ENCODE measurements around the gene RAB5A.
"Not testable (repeated sequence)": the region's sequence is repeated elsewhere in the genome, so short reads cannot be mapped to it uniquely, and the experiment has no call there.

Gene RAB5A, protein sequence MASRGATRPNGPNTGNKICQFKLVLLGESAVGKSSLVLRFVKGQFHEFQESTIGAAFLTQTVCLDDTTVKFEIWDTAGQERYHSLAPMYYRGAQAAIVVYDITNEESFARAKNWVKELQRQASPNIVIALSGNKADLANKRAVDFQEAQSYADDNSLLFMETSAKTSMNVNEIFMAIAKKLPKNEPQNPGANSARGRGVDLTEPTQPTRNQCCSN

GRCh38 chr3:19946832-19947548 lies at the start of gene RAB5A:
RAB5A (plus strand) TSS chr3:19947097; CDS start chr3:19950899, 3,802 bp downstream.
- DNase-seq (ENCODE audit: low read depth in 2 of 2, low spot score in 1 of 2) = peak; percentile 94

DNA sequence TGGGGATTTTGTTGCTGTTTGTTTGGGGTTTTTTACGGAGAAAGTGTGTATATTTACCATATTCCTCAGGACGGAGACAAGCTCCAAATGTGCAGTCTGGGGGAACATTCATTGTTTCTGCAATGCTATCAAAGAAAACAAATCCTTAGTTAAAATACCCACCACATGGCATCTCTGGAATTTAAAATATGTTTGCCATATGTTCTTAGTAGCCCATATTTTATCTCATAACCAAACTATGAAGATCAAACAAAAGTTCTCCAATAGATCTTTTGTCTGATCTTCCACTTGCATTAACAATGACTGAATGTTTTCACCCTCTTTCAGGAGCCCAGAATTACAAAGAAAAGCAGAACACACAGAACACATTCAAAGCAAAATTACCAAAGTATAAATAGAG lies 48.2 kb upstream of the RAB5A start:
- DNase-seq (ENCODE audit: low read depth in 2 of 2, low spot score in 1 of 2) = no peak

DNA sequence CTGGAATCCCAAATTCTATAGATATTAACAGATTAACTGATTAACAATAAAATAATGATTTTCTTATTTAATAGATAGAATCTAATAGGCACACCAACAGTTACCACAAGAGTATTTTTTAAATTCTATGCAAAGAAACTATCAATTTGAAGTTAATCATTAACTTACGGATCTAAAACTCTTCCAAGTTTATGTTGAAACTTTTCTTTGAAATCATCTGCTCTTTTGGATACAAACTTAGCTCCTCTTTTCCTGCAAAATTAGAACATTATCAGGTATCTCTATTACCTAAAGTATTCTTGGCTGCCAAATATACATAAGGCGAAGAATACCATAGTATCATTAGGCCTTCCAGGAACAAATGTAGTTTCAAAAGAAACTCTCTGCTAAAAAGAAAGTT lies 47.6 kb upstream of the RAB5A start:
- DNase-seq (ENCODE audit: low read depth in 2 of 2, low spot score in 1 of 2) = no peak

GRCh38 chr3:19899833-19900232 lies 47.1 kb upstream of the RAB5A start:
- DNase-seq (ENCODE audit: low read depth in 2 of 2, low spot score in 1 of 2) = not testable (repeated sequence)

DNA sequence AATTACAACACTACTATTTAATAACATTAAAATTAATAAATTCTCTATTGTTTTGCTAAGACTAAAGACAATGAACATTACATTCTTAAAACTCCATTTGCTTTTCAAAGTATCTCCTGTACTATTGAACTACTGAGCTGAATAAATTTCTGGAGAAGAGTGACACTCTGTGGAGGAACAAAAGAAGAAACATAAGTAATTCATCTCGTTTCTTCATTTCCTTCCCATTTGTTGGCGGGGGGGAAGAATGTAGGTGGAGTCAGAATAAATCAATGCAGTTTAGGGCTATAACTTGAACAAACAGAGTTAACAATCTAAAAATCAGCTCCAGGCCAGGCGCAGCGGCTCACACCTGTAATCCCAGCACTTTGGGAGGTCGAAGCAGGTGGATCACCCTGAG lies 45.6 kb upstream of the RAB5A start:
- DNase-seq (ENCODE audit: low read depth in 2 of 2, low spot score in 1 of 2) = no peak

- no peak for DNase-seq (ENCODE audit: low read depth in 2 of 2, low spot score in 1 of 2)
These were observed 45.0 kb upstream of the RAB5A start for GRCh38 chr3:19901918-19902317.

DNA sequence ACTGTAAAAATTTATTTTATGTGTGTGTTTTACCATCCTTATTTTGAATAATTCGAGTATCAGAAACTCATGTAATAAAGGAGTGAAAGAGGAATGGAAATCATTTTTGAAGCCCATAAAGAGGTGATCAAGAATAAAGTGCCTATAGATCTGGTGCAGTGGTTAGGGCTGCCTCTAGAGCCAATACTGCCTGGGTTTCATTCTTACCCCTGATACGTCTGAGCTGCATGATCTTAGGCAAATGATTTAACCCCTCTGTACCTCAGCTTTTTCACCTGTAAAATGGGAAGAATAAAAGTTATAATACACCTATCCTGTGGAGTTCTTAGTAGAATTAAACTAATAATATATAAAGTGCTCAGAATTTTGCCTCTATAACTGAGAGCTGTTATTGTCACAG lies 43.2 kb upstream of the RAB5A start:
- DNase-seq (ENCODE audit: low read depth in 2 of 2, low spot score in 1 of 2) = no peak

- DNase-seq (ENCODE audit: low read depth in 2 of 2, low spot score in 1 of 2) = no peak
These were observed 39.4 kb upstream of the RAB5A start for GRCh38 chr3:19907523-19907922.

GRCh38 chr3:19911452-19911851 lies 35.4 kb upstream of the RAB5A start:
- DNase-seq (ENCODE audit: low read depth in 2 of 2, low spot score in 1 of 2) = no peak

DNA sequence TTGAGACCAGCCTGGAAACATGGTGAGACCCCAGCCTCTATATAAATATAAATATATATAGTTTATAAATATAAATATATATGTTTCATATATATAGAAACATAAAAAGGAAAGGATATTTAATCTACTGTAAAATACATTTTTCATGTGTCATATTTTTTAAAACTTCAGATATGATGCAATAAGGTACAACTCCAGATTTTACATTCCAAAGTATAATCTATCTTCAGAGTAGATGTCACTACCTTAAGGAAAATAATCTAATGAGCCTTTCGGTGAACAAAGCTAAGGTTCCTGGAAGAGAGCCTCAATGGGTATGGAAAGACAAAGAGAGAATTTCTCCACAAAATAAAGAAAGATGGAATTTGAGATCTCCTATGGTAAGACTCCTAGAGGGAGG lies 29.7 kb upstream of the RAB5A start:
- no peak for DNase-seq (ENCODE audit: low read depth in 2 of 2, low spot score in 1 of 2)

DNA sequence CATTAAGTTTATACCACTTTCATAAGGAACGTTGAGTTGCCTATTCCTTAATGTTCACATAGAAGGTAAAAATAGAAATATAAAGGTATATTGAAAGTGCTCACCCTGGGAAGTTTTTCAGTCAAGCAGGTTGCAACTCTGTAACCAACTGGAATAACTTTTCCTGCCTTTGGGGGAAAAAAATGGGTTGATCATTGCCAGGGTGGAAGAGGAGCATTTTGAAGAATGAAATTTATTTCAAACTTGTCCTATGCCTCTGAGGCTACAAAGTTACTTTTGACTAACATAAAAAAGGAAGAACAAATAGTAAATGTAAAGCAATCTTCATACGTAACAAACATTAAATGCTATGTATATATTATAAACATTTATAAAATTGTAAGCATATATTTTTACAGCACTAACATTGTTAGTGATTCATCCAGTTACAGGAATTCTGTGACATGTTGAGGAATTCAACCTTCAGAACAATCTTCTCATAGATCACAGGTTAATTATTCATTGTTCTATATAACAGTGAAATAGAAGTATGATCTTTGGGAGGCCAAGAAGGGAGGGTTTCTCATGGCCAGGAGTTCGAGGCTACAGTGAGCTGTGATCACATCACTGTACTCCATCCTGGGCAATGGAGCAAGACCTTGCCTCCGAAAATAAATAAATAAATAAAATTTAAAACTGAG lies 26.4 kb upstream of the RAB5A start:
- DNase-seq (ENCODE audit: low read depth in 2 of 2, low spot score in 1 of 2) = no peak

DNA sequence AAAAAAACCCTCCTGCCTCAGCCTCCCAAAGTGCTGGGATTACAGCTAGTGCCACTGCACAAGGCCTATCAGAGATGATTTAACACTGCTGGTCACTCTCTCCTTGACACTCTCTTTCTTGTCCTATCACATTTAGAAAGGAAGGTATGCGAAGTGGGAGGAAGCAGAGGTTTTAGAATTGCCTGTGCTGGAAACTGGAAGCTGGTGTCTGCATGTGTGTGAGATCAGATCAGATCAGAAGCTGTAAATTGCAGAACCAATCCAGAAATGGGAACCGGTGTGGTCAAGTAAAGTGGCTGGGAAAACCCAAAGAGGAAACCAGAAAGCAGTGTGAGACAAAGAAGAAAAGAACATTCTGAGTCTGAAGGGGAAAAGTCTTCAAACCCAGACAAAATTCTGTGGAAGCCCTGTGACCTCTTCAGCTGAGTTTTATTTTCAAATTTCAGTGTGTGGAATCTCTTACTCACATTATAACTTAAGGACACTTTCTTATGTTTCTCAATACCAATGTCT lies 15.7 kb upstream of the RAB5A start:
- DNase-seq (ENCODE audit: low read depth in 2 of 2, low spot score in 1 of 2) = no peak

DNA sequence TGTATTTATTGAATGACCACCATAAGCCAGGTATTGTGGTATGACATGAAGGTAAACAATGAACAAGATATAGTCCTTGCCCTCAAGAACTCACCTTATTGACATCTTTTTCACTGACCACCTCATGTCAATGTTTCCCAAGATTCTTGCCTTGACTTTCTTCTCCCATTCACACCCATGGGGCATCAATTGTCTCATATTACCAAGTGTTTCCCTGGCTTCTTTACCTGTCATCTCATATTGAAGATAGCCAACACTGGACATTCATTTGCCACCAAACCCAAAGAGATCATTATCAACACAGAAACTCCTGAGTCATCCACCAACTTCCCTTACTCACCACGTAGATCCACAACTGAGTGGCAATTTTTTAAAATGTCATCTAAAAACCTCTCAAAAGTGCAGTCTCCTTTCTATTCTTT lies 15.1 kb upstream of the RAB5A start:
- DNase-seq (ENCODE audit: low read depth in 2 of 2, low spot score in 1 of 2) = no peak

GRCh38 chr3:19932422-19932821 lies 14.5 kb upstream of the RAB5A start:
- DNase-seq (ENCODE audit: low read depth in 2 of 2, low spot score in 1 of 2) = no peak

- DNase-seq (ENCODE audit: low read depth in 2 of 2, low spot score in 1 of 2) = no peak
These were observed 12.8 kb upstream of the RAB5A start, which contains the start of gene EFHB for GRCh38 chr3:19934098-19934566. EFHB (minus strand) TSS chr3:19934217; CDS start chr3:19934018, 199 bp downstream.

DNA sequence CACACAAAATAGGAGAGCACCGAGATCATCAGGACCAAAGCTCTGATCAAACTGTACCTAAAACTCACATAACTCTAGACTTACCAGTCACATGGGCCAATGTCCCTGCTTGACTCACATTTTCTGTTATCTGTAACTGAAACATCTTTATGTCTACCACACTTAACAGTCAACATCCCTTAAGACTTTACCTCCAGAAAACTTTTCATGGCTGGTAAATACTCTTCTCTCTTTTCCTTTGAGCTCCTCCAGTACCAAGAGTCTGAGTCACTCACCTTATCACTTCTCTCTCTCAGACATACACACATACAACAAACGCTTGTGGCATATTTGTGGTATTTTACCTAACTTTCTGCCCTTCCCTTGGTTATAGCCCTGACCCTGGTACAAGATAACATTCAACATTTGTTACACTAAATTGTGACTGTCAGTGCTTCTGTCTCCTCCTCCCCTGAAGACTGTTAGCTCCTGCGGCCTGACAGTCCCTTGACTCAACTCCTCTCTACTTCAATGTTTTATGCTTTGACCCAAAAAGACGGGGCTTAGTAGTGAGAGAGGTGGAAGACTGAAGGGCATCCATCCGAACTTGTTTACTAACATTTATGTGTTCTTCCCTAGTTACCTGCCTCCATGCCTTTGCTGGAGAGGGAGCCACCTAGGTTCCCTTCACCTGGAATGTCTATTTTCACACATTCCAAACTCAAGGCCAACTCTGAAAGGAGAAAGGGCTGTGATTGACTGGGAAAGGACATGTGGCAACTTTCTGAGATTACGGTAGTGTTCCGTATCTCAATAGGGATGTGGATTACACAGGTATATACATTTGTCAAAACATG lies 9.2 kb upstream of the RAB5A start:
- no peak for DNase-seq (ENCODE audit: low read depth in 2 of 2, low spot score in 1 of 2)

DNA sequence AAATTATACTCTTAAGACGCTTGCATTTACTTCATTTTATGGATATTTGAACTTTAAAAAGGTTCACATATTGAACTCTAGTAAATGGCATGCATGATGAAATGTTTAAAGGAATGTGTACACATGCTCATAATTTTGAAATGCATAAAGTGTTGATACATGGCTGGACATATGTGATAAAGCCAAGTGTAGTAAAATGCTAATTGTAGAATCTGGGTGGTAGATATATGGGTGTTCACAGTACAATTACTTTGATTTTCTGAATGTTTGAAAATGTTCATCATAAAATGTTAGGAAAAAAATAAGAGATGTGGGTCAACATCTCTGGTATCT lies 8.6 kb upstream of the RAB5A start:
- DNase-seq (ENCODE audit: low read depth in 2 of 2, low spot score in 1 of 2) = no peak

DNA sequence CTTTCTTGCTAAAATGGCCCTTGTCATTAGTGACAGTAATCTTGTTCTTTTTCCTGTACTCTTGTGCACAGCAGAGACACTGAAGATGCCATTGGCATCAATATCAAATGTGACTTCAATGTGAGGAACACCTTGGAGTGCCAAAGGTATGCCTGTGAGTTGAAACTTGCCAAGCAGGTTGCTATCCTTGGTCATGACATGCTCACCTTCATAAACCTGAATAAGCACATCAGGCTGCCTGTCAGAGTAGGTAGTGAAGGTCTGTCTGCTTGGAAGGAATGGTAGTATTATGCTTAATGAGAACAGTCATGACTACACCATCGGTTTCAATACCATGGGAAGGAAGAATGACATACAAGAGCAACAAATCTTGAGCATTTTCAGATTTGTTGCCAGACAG lies 6.3 kb upstream of the RAB5A start:
- no peak for DNase-seq (ENCODE audit: low read depth in 2 of 2, low spot score in 1 of 2)

DNA sequence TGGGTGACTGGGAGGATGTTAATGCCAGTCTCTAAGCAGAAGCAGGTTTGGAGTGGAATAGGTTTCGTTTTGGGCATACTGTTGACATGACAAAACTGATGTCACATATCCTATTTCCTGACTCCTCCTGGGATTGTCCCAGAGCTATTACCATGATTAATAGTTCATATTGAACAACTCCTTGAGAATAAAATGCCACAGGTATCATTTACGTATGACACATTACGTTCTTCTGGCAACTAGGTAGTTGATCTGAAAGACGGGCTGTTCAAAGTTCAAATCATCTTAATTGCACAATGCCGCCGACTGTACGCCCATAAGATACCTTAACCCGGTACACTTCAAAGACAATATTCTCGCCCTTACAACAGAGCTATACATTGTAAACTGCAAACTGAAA lies 1.4 kb upstream of the RAB5A start:
- DNase-seq (ENCODE audit: low read depth in 2 of 2, low spot score in 1 of 2) = no peak

DNA sequence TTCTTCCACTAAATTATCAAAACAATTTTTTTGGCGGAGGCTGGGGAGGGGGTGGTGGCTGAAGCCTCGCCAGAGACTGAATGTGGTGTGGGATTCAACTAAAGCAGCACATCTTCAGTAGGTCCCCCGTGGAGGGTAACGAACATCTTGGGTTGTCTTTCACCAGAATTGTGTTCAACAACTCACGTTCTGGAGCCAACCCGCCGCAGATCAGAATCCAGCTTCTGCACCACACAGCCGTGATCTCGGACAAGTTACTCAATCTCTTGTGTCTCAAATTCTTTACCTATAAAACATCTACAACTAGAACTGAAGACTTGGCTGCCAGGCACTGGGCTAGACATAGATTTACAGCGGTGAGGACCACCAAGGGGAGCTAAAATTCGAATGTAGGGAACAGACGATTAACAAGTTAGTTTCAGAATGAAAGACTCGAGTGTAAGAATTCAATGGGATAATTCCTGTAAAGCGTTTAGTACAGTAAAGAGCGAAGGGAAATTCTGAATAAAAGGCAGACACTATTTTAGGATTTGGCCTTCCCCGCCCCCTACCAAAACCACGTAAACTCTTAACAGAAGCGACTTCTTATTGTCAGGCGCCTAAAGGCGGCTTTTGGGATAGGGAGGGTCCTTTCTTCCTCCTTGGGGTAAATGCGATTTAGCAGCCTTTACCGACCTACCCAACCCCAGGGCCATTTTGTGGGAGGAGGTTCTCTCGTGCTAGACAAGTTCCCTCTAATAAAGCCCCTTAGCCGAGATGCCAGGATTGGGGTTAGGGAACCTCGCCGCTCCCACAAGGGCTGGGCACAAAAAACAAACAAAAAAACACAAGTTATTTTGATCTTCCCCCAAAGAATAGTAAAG lies 697 bp upstream of the RAB5A start:
- no peak for DNase-seq (ENCODE audit: low read depth in 2 of 2, low spot score in 1 of 2)

Data from stimulated activated CD8-positive, alpha-beta memory T cell treated with anti-CD3 and anti-CD28 coated beads, Interleukin-4, amount 100 ng/mL, for 4 hours (primary cell).